ENCODE data around the gene BIRC7. TPM values are rescaled to one million over a fixed set of nuclear protein-coding genes. Genes with fewer than 3 reads are reported as not detected.
"Not testable (repeated sequence)": the region's sequence is repeated elsewhere in the genome, so short reads cannot be mapped to it uniquely, and the experiment has no call there.

BIRC7 gene
- total RNA-seq, 4 donors from 2014 or later, result not detected

- no peak overlapping the region for H3K4me3 ChIP-seq
- H3K27me3 ChIP-seq, result peaks cover 0 to 97% (median 0%) of the 10 kb centered on the region in 4 donors
- intact Hi-C loops (cut with DNase I), result no loop called here
- WGBS, result 68% methylated on average over 23 of the region's 50 CpGs
- no peak for DNase-seq (ENCODE audit: extremely low spot score)
- no peaks in the 10 kb centered on the region for H3K36me3 ChIP-seq
- peaks cover 0 to 4% (median 0%) of the 10 kb centered on the region in 4 donors for H3K4me1 ChIP-seq
- TF ChIP-seq EP300 (IDR thresholded peaks at IDR 0.05), result no peak
- no peak for TF ChIP-seq POLR2A (IDR thresholded peaks at IDR 0.05; ENCODE audit: low read depth)
- TF ChIP-seq CTCF (IDR thresholded peaks at IDR 0.05), result no peak
- no peak for TF ChIP-seq POLR2AphosphoS5 (IDR thresholded peaks at IDR 0.05)
- H3K9me3 ChIP-seq, result no peaks in the 10 kb centered on the region
- H3K27ac ChIP-seq (replicated peaks in 1 of 4), result no peak overlapping the region
Observed at GRCh38 chr20:63246490-63247288, 11.0 kb downstream of the BIRC7 start.

- 65% methylated on average over 10 of the region's 24 CpGs for WGBS
Observed at GRCh38 chr20:63247671-63248228, 12.0 kb downstream of the BIRC7 start.

GRCh38 chr20:63248835-63249591 is 13.3 kb downstream of the BIRC7 start:
- intact Hi-C loops (cut with DNase I), result no loop called here
- TF ChIP-seq POLR2AphosphoS5 (IDR thresholded peaks at IDR 0.05), result no peak

More at GRCh38 chr20:63247671-63248228, 12.0 kb downstream of the BIRC7 start:
- TF ChIP-seq EP300 (IDR thresholded peaks at IDR 0.05) (no peak), POLR2A (IDR thresholded peaks at IDR 0.05; ENCODE audit: low read depth) (no peak), POLR2AphosphoS5 (IDR thresholded peaks at IDR 0.05) (no peak), CTCF (IDR thresholded peaks at IDR 0.05) (no peak)
- H3K36me3 ChIP-seq, result no peaks in the 10 kb centered on the region
- intact Hi-C loops (cut with DNase I), result no loop called here
- DNase-seq (ENCODE audit: extremely low spot score), result no peak
- H3K9me3 ChIP-seq, result no peaks in the 10 kb centered on the region
- peaks cover 0 to 97% (median 5%) of the 10 kb centered on the region in 4 donors for H3K27me3 ChIP-seq
- peaks cover 0 to 4% (median under 1%) of the 10 kb centered on the region in 4 donors for H3K4me1 ChIP-seq
- H3K27ac ChIP-seq (replicated peaks in 1 of 4), result no peak overlapping the region
- H3K4me3 ChIP-seq, result no peak overlapping the region

GRCh38 chr20:63249891-63250290 is 14.2 kb downstream of the BIRC7 start:
- H3K27me3 ChIP-seq, result peaks cover 0 to 97% (median 26%) of the 10 kb centered on the region in 4 donors
- intact Hi-C loops (cut with DNase I), result no loop called here

More at GRCh38 chr20:63248835-63249591, 13.3 kb downstream of the BIRC7 start:
- 78% methylated on average over 19 of the region's 25 CpGs for WGBS
- DNase-seq (ENCODE audit: extremely low spot score), result no peak
- H3K9me3 ChIP-seq, result no peaks in the 10 kb centered on the region
- H3K27me3 ChIP-seq, result peaks cover 0 to 97% (median 17%) of the 10 kb centered on the region in 4 donors
- H3K4me3 ChIP-seq, result no peak overlapping the region
- peaks cover 9 to 17% (median 13%) of the 10 kb centered on the region in 4 donors for H3K4me1 ChIP-seq
- no peak overlapping the region for H3K27ac ChIP-seq (replicated peaks in 1 of 4)
- H3K36me3 ChIP-seq, result no peaks in the 10 kb centered on the region

GRCh38 chr20:63251350-63251749 is 15.6 kb downstream of the BIRC7 start:
- H3K4me3 ChIP-seq; H3K9me3 ChIP-seq; H3K36me3 ChIP-seq; DNase-seq (ENCODE audit: extremely low spot score); H3K27ac ChIP-seq (replicated peaks in 1 of 4); intact Hi-C loops (cut with DNase I): not testable (repeated sequence)
- WGBS, result 45% methylated on average over 13 of the region's 14 CpGs
- H3K27me3 ChIP-seq, result peaks cover 0 to 99% (median 32%) of the 10 kb centered on the region in 4 donors
- H3K4me1 ChIP-seq, result peaks cover 16 to 27% (median 22%) of the 10 kb centered on the region in 4 donors

More at GRCh38 chr20:63249891-63250290, 14.2 kb downstream of the BIRC7 start:
- TF ChIP-seq CTCF (IDR thresholded peaks at IDR 0.05), result no peak
- no peak for TF ChIP-seq EP300 (IDR thresholded peaks at IDR 0.05)
- TF ChIP-seq POLR2A (IDR thresholded peaks at IDR 0.05; ENCODE audit: low read depth), result no peak
- TF ChIP-seq POLR2AphosphoS5 (IDR thresholded peaks at IDR 0.05), result no peak
- Histone ChIP-seq H3K36me3 (no peaks in the 10 kb centered on the region), H3K4me3 (no peak overlapping the region), H3K9me3 (no peaks in the 10 kb centered on the region), H3K27ac (replicated peaks in 1 of 4) (no peak overlapping the region), H3K4me1 (peaks cover 16 to 26% (median 21%) of the 10 kb centered on the region in 4 donors)
- no peak for DNase-seq (ENCODE audit: extremely low spot score)
- 97% methylated on average over 13 of the region's 15 CpGs for WGBS
